Sigmoid colon (tissue), 4 donors: ENCODE measurements around the gene LASP1NB.

Source experiments
- CTCF ChIP-seq, 4 experiments: fragments of 450-650 bp in 3 of 4; fragments of 200-600 bp in 1 of 4; IDR thresholded peaks; one replicate each; pipeline ENCODE4 v1.5.1; 2016 to 2019; ENCODE audit warnings: antibody characterized with exemption in 4 of 4, mild to moderate bottlenecking in 3 of 4, moderate library complexity in 2 of 4
- EP300 ChIP-seq, 4 donors: sonication (generic); formaldehyde crosslinking; IDR thresholded peaks; one replicate each; pipeline ENCODE4 v1.6.1; 2017; ENCODE audit warnings: antibody characterized with exemption in 4 of 4
- POLR2A ChIP-seq, 2 donors: fragments of 450-650 bp; IDR thresholded peaks; one replicate each; pipeline ENCODE4 v1.6.1; 2016; ENCODE audit warnings: antibody characterized with exemption in 2 of 2, mild to moderate bottlenecking in 2 of 2, moderate library complexity in 2 of 2
- POLR2AphosphoS5 ChIP-seq, 4 donors: sonication (generic); formaldehyde crosslinking; IDR thresholded peaks; one replicate each; pipeline ENCODE4 v1.6.1; 2017; ENCODE audit warnings: antibody characterized with exemption in 4 of 4

GRCh38 chr17:38892083-38892482 is 33.3 kb upstream of the LASP1NB start:
- TF ChIP-seq POLR2A (IDR thresholded peaks at IDR 0.05) (no peak), EP300 (IDR thresholded peaks at IDR 0.05) (no peak), CTCF (IDR thresholded peaks at IDR 0.05) (no peak), POLR2AphosphoS5 (IDR thresholded peaks at IDR 0.05) (no peak)
